SK-N-MC (cell line): ENCODE results near the gene OR8B12.

Source experiments
- DNase-seq: peaks from one replicate; pipeline ENCODE4 v3.0.0-alpha.2; 2011; ENCODE audit warnings: low read depth, low spot score
- H3K27ac ChIP-seq: fragments of 200-600 bp; sonication (generic); 2 replicates; pipeline ENCODE4 v1.5.1; 2016; ENCODE audit warnings: mixed run types
- H3K36me3 ChIP-seq: fragments of 200-600 bp; sonication (generic); 2 replicates; pipeline ENCODE4 v1.6.1; 2017; ENCODE audit warnings: antibody characterized with exemption, low read length, mixed read lengths; ENCODE audit not compliant: insufficient read depth
- H3K4me3 ChIP-seq: fragments of 200-600 bp; sonication (generic); 2 replicates; pipeline ENCODE4 v1.5.1; 2016
- H3K9ac ChIP-seq: fragments of 200-600 bp; sonication (generic); 2 replicates; pipeline ENCODE4 v1.8.0; 2017; ENCODE audit warnings: mixed run types, mixed read lengths; ENCODE audit not compliant: insufficient read length
- H3K9me3 ChIP-seq: fragments of 200-600 bp; sonication (generic); 2 replicates; pipeline ENCODE4 v1.6.1; 2017; ENCODE audit warnings: low read depth, mild to moderate bottlenecking, antibody characterized with exemption, low read length, moderate library complexity, mixed read lengths
- EZH2 ChIP-seq: fragments of 200-600 bp; sonication (generic); IDR thresholded peaks from one replicate; pipeline ENCODE4 v1.6.1; 2017; ENCODE audit warnings: antibody characterized with exemption
- FOXP2 ChIP-seq: optimal IDR thresholded peaks from 2 replicates; pipeline ENCODE3; 2011; ENCODE audit warnings: mild to moderate bottlenecking, moderate library complexity; ENCODE audit not compliant: insufficient read depth; ENCODE audit errors: extremely low read length, control extremely low read depth
- POLR2AphosphoS5 ChIP-seq: IDR thresholded peaks from 2 replicates; pipeline ENCODE4 v1.6.1; 2012; ENCODE audit warnings: mild to moderate bottlenecking, low read depth, low read length, borderline replicate concordance

The OR8B12 gene

GRCh38 chr11:124514131-124514530, 29.3 kb downstream of the OR8B12 start:
- no peak for DNase-seq
- TF ChIP-seq POLR2AphosphoS5 (no peak), EZH2 (no peak), FOXP2 (no peak)
- Histone ChIP-seq H3K36me3 (no peaks in the 10 kb centered on the region), H3K9me3 (no peaks in the 10 kb centered on the region), H3K9ac (no peak overlapping the region), H3K27ac (no peak overlapping the region), H3K4me3 (no peak overlapping the region)

DNA sequence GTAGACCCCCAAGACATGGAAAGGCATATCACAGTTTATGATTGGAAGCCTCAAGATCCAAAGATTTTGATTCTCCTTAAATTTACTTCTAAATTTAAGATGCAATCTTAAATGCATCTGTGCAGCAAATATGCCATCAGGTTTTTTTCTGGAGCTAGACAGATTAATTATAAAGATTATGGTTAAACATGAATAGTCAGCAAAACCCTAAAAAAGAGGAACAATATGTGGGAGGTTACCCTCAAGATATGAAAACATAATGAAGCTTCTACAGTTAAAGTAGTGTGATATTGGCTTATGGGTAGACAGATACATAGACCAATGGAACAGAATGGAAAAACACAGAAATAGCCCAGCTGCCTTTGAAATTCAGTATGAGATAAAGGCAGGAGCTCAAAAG, 31.7 kb downstream of the OR8B12 start:
- TF ChIP-seq EZH2 (no peak), POLR2AphosphoS5 (no peak)
- DNase-seq, result no peak
- H3K9me3 ChIP-seq, result no peaks in the 10 kb centered on the region
- no peak overlapping the region for H3K9ac ChIP-seq
- no peak overlapping the region for H3K27ac ChIP-seq
- no peaks in the 10 kb centered on the region for H3K36me3 ChIP-seq
- no peak overlapping the region for H3K4me3 ChIP-seq

DNA sequence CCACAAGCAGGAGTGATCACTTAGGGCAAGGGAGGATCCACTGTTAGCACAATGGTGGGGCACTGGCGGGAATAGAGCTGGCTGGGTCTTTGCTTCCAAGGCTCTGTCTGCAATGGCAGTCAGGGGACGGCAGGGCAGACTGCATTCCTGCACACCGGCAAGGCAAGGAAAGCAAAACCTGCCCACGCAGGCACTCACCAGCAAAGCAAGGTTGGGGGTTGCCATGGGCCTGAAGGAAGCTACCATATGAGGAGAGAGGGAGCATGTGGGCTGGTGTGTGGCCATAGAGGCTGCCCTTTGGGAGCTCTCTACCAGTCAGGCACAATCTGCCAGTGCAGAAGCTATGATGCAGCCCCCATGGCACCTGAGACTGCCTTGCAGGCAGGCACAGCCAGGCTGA, 33.2 kb downstream of the OR8B12 start:
- TF ChIP-seq EZH2 (no peak), POLR2AphosphoS5 (no peak), FOXP2 (no peak)
- Histone ChIP-seq H3K4me3 (no peak overlapping the region), H3K36me3 (no peaks in the 10 kb centered on the region), H3K9ac (no peak overlapping the region), H3K9me3 (no peaks in the 10 kb centered on the region), H3K27ac (no peak overlapping the region)
- no peak for DNase-seq

- Histone ChIP-seq H3K9ac (no peak overlapping the region), H3K9me3 (no peaks in the 10 kb centered on the region), H3K36me3 (no peaks in the 10 kb centered on the region), H3K4me3 (no peak overlapping the region), H3K27ac (no peak overlapping the region)
- TF ChIP-seq FOXP2 (no peak), EZH2 (no peak), POLR2AphosphoS5 (no peak)
- DNase-seq, result no peak
Observed at GRCh38 chr11:124499711-124500110, 43.7 kb downstream of the OR8B12 start.

GRCh38 chr11:124493016-124493655, 50.3 kb downstream of the OR8B12 start:
- Histone ChIP-seq H3K9me3 (no peaks in the 10 kb centered on the region), H3K36me3 (no peaks in the 10 kb centered on the region), H3K27ac (no peak overlapping the region), H3K9ac (no peak overlapping the region), H3K4me3 (no peak overlapping the region)
- no peak for TF ChIP-seq POLR2AphosphoS5
- no peak for TF ChIP-seq EZH2
- no peak for TF ChIP-seq FOXP2
- no peak for DNase-seq
